Endothelial cell of umbilical vein (primary cell): ENCODE data around the gene TPCN2. TPM values are rescaled to one million over a fixed set of nuclear protein-coding genes. Genes with fewer than 3 reads are reported as not detected.

Experiments used
- BruUV-seq: library from RNA; stranded (reverse); fragments of 400-500 nt; replicated peaks from 2 replicates; lab custom pipeline; 2021; lab: Mats Ljungman, UMichigan
- CTCF ChIA-PET: fragments of 300-600, 350-600 bp; sonication (Branson Sonifier 250); formaldehyde crosslinking; loops from one replicate; lab custom pipeline; 2021; ENCODE audit warnings: antibody characterized with exemption, inconsistent platforms; lab: Charles Lee
- POLR2A ChIA-PET: fragments of 300-600, 350-600 bp; sonication (Branson Sonifier 250); formaldehyde crosslinking; loops from one replicate; lab custom pipeline; 2021; ENCODE audit warnings: antibody characterized with exemption, inconsistent platforms; lab: Charles Lee
- DNase-seq: peaks from one replicate; pipeline ENCODE4 v3.0.0-alpha.2; 2011; ENCODE audit warnings: low read depth, low spot score
- FAIRE-seq: peaks from 2 replicates; lab custom pipeline; 2011; peaks lifted over from hg19 to GRCh38; lab: Jason Lieb, UNC
- H2AFZ ChIP-seq: 2 replicates; pipeline ENCODE4 v1.6.0; 2012; ENCODE audit warnings: low read depth, low read length, control low read depth, inconsistent platforms
- H3K27ac ChIP-seq: 2 replicates; pipeline ENCODE4 v1.5.1; 2011; ENCODE audit warnings: low read depth, mild to moderate bottlenecking, control low read depth, low read length, moderate library complexity; ENCODE audit not compliant: insufficient read depth
- H3K27me3 ChIP-seq, 2 experiments: 2 replicates each; pipeline versions ENCODE4 v1.6.0 to v1.6.1; 2011; ENCODE audit warnings: low read length in 2 of 2, mixed read lengths in 1 of 2; ENCODE audit not compliant: control insufficient read depth in 2 of 2, insufficient read depth in 2 of 2
- H3K36me3 ChIP-seq, 2 experiments: 2 replicates in 1 of 2; 3 replicates in 1 of 2; pipeline ENCODE4 v1.5.1; 2011; ENCODE audit warnings: low read length in 2 of 2, mild to moderate bottlenecking in 1 of 2, moderate library complexity in 1 of 2; ENCODE audit not compliant: control insufficient read depth in 2 of 2, insufficient read depth in 2 of 2; ENCODE audit errors: extremely low read depth in 1 of 2
- H3K4me1 ChIP-seq: 3 replicates; pipeline ENCODE4 v1.5.1; 2011; ENCODE audit warnings: mild to moderate bottlenecking, low read length; ENCODE audit not compliant: control insufficient read depth, insufficient read depth; ENCODE audit errors: extremely low read depth
- H3K4me2 ChIP-seq: 2 replicates; pipeline ENCODE4 v1.6.1; 2011; ENCODE audit warnings: low read length, control low read depth, mixed read lengths; ENCODE audit not compliant: insufficient read depth
- H3K4me3 ChIP-seq, 3 experiments: fragments of 200-600 bp in 1 of 3; sonication (generic), shearing (Covaris generic) in 1 of 3; replicated peaks in 1 of 3; 2 replicates each; pipeline ENCODE4 v1.5.1; 2011 to 2016; ENCODE audit warnings: control low read depth in 3 of 3, low read length in 3 of 3, mild to moderate bottlenecking in 2 of 3, inconsistent platforms in 1 of 3, low read depth in 1 of 3, moderate library complexity in 1 of 3; ENCODE audit not compliant: insufficient read depth in 1 of 3
- H3K79me2 ChIP-seq: 2 replicates; pipeline ENCODE4 v1.6.0; 2012; ENCODE audit warnings: low read length, inconsistent platforms; ENCODE audit not compliant: control insufficient read depth, insufficient read depth
- H3K9ac ChIP-seq: replicated peaks from 2 replicates; pipeline ENCODE3; 2011; ENCODE audit warnings: low read length, control low read depth; ENCODE audit not compliant: insufficient read depth; ENCODE audit errors: extremely low read depth
- H3K9me1 ChIP-seq: replicated peaks from 3 replicates; pipeline ENCODE4 v1.6.0; 2011; ENCODE audit warnings: mild to moderate bottlenecking, low read length; ENCODE audit not compliant: control insufficient read depth, insufficient read depth; ENCODE audit errors: extremely low read depth
- H3K9me3 ChIP-seq: replicated peaks from 2 replicates; pipeline ENCODE4 v1.5.1; 2012; ENCODE audit warnings: low read length, inconsistent platforms; ENCODE audit not compliant: control insufficient read depth, insufficient read depth
- H4K20me1 ChIP-seq: replicated peaks from 2 replicates; pipeline ENCODE3; 2011; ENCODE audit warnings: mild to moderate bottlenecking, low read length; ENCODE audit not compliant: control insufficient read depth, insufficient read depth; ENCODE audit errors: extremely low read depth
- CTCF ChIP-seq, 2 donors: IDR thresholded peaks; 1 replicate in 1 of 2; 2 replicates in 1 of 2; pipeline ENCODE4 v1.5.1; 2011; ENCODE audit warnings: low read length in 2 of 2, mild to moderate bottlenecking in 2 of 2, moderate library complexity in 2 of 2, control low read depth in 1 of 2, inconsistent platforms in 1 of 2, low read depth in 1 of 2; ENCODE audit not compliant: insufficient read depth in 1 of 2; ENCODE audit errors: extremely low read depth in 1 of 2
- EZH2 ChIP-seq: IDR thresholded peaks from 2 replicates; pipeline ENCODE4 v1.6.1; 2012; ENCODE audit warnings: borderline replicate concordance, low read depth, mild to moderate bottlenecking, moderate library complexity, low read length, inconsistent platforms; ENCODE audit not compliant: severe bottlenecking
- FOS ChIP-seq: IDR thresholded peaks from 2 replicates; pipeline ENCODE4 v1.6.1; 2011; ENCODE audit warnings: mild to moderate bottlenecking, low read length, moderate library complexity, borderline replicate concordance; ENCODE audit not compliant: insufficient read depth
- GATA2 ChIP-seq: IDR thresholded peaks from 2 replicates; pipeline ENCODE4 v1.7.0; 2011; ENCODE audit warnings: low read depth, mild to moderate bottlenecking, moderate library complexity, mixed read lengths, low read length; ENCODE audit not compliant: insufficient read length, insufficient read depth
- JUN ChIP-seq: IDR thresholded peaks from 2 replicates; pipeline ENCODE4 v1.6.1; 2011; ENCODE audit warnings: borderline replicate concordance, low read depth; ENCODE audit not compliant: insufficient read length, insufficient read depth
- MAX ChIP-seq: IDR thresholded peaks from 2 replicates; pipeline ENCODE4 v1.6.1; 2011; ENCODE audit not compliant: insufficient read depth, insufficient read length
- MYC ChIP-seq: IDR thresholded peaks from one replicate; pipeline ENCODE4 v1.6.1; 2011; ENCODE audit warnings: mild to moderate bottlenecking, low read depth, low read length
- POLR2A ChIP-seq: IDR thresholded peaks from 2 replicates; pipeline ENCODE4 v1.6.1; 2012; ENCODE audit warnings: low read depth, mild to moderate bottlenecking, control low read depth, low read length
- POLR2AphosphoS5 ChIP-seq: IDR thresholded peaks from 2 replicates; pipeline ENCODE4 v1.6.1; 2012; ENCODE audit warnings: low read depth, mild to moderate bottlenecking, control low read depth, low read length, moderate library complexity; ENCODE audit not compliant: insufficient read depth
- dilution Hi-C: fragments of 300-500 bp; cut with MboI; formaldehyde crosslinking; loops from one replicate; pipeline ENCODE4 v1.15.0; 2019; ENCODE audit warnings: low sequenced_read_pairs; ENCODE audit not compliant: extremely low pct_ligation_motif_present
- intact Hi-C: fragments of 100-400 bp; cut with micrococcal nuclease; formaldehyde crosslinking; loops from one replicate; pipeline ENCODE4 v1.10.0; 2022
- polyA plus RNA-seq, 4 experiments: library from polyadenylated mRNA; depleted of rRNA in 3 of 4; stranded (reverse) in 3 of 4; unstranded in 1 of 4; fragments of >200 nt; gene quantifications; 2 replicates each; pipeline versions ENCODE4 v1.2.1 to v1.2.3, GENCODE V29; 2011 to 2012; ENCODE audit warnings: missing spikeins in 1 of 4
- total RNA-seq: library from RNA; stranded (reverse); gene quantifications from 2 replicates; pipeline ENCODE4 v1.2.3, GENCODE V29; 2021

TPCN2 gene
- total and polyA plus RNA-seq, 2 donors (not counting 3 experiments of a cell fraction or from before 2014, with no cell fraction given), result 10.3 to 13.4 TPM

- FAIRE-seq (no peak), DNase-seq (no peak)
- ChIA-PET CTCF (no interaction called here), POLR2A (no interaction called here)
- Histone ChIP-seq H3K4me3 (no peak overlapping the region), H2AFZ (no peak overlapping the region), H3K36me3 (no peaks in the 10 kb centered on the region), H3K9ac (no peak overlapping the region), H4K20me1 (no peaks in the 10 kb centered on the region), H3K79me2 (no peaks in the 10 kb centered on the region), H3K4me1 (no peaks in the 10 kb centered on the region), H3K9me3 (no peaks in the 10 kb centered on the region), H3K9me1 (no peaks in the 10 kb centered on the region), H3K27me3 (peaks cover 36 to 45% of the 10 kb centered on the region in 2 experiments), H3K27ac (no peak overlapping the region), H3K4me2 (no peak overlapping the region)
- dilution Hi-C loops, result no loop called here
- no TSS peak for BruUV-seq
- TF ChIP-seq MAX, result no peak
- no peak for TF ChIP-seq MYC
- TF ChIP-seq CTCF (IDR thresholded peaks at IDR 0.05; ENCODE audit: extremely low read depth in 1 of 2, insufficient read depth in 1 of 2, low read depth in 1 of 2, low read length in 2 of 2), result no peak
- no peak for TF ChIP-seq EZH2
- TF ChIP-seq JUN, result no peak
- TF ChIP-seq GATA2, result no peak
- no peak for TF ChIP-seq FOS
- TF ChIP-seq POLR2AphosphoS5, result no peak
- TF ChIP-seq POLR2A, result no peak
- intact Hi-C loops, result no loop called here
Measured at GRCh38 chr11:69011624-69012091, 37.1 kb upstream of the TPCN2 start.
